HG02759 (cell line): ENCODE results near the gene SLC43A3.
"Not testable (repeated sequence)": the region's sequence is repeated elsewhere in the genome, so short reads cannot be mapped to it uniquely, and the experiment has no call there.

Experiments used
- ATAC-seq: cut with Tn5 transposase; IDR thresholded peaks from one replicate; pipeline ENCODE4 v1.9.1; 2021; ENCODE audit warnings: mild to moderate bottlenecking, moderate library complexity; ENCODE audit not compliant: unreplicated experiment

SLC43A3 gene

GRCh38 chr11:57460022-57460757, 33.3 kb upstream of the SLC43A3 start, which contains the start of gene RTN4RL2:
TSS of gene RTN4RL2 (plus strand) at chr11:57460528. CDS start at chr11:57460866, 338 bp downstream.
- ATAC-seq = peak; percentile 44

- ATAC-seq = no peak
Measured at GRCh38 chr11:57459164-57460021, 32.5 kb upstream of the SLC43A3 start.

- ATAC-seq = no peak
Measured at GRCh38 chr11:57458410-57459163, 31.7 kb upstream of the SLC43A3 start.

- no peak for ATAC-seq
Measured at GRCh38 chr11:57458060-57458409, 31.1 kb upstream of the SLC43A3 start.

- ATAC-seq = peak; percentile 22
Measured at GRCh38 chr11:57457643-57458023, 30.7 kb upstream of the SLC43A3 start.

GRCh38 chr11:57456960-57457642, 30.2 kb upstream of the SLC43A3 start:
- ATAC-seq = peak; percentile 70

- no peak for ATAC-seq
Measured at GRCh38 chr11:57453543-57454177, 26.7 kb upstream of the SLC43A3 start.

GRCh38 chr11:57446055-57446454, 19.1 kb upstream of the SLC43A3 start:
- no peak for ATAC-seq

GRCh38 chr11:57445122-57445394, 18.1 kb upstream of the SLC43A3 start:
- ATAC-seq = not testable (repeated sequence)

GRCh38 chr11:57444362-57445121, 17.6 kb upstream of the SLC43A3 start:
- no peak for ATAC-seq

GRCh38 chr11:57440744-57441414, 14.0 kb upstream of the SLC43A3 start:
- ATAC-seq = no peak

GRCh38 chr11:57439786-57440185, 12.9 kb upstream of the SLC43A3 start:
- no peak for ATAC-seq

- no peak for ATAC-seq
Measured at GRCh38 chr11:57438345-57439285, 11.7 kb upstream of the SLC43A3 start.

- no peak for ATAC-seq
Measured at GRCh38 chr11:57436031-57436430, 9.1 kb upstream of the SLC43A3 start.

GRCh38 chr11:57434640-57435546, 8.0 kb upstream of the SLC43A3 start:
- no peak for ATAC-seq

- ATAC-seq = peak; percentile 68
Measured at GRCh38 chr11:57432714-57433163, 5.8 kb upstream of the SLC43A3 start.

- ATAC-seq = peak; percentile 14
Measured at GRCh38 chr11:57432149-57432561, 5.2 kb upstream of the SLC43A3 start.
